Caki2 (cell line): ENCODE measurements around the gene TAF11L11. TPM values are rescaled to one million over a fixed set of nuclear protein-coding genes. Genes with fewer than 3 reads are reported as not detected.
"Not testable (repeated sequence)": the region's sequence is repeated elsewhere in the genome, so short reads cannot be mapped to it uniquely, and the experiment has no call there.

Experiments
- DNase-seq: peaks from one replicate; pipeline ENCODE4 v3.0.0-alpha.2; 2015; ENCODE audit warnings: low read depth
- in situ Hi-C: cut with HindIII; loops from 2 replicates; pipeline ENCODE4 v1.10.0; 2016; ENCODE audit warnings: low sequenced_read_pairs, low pct_unique_long_range_greater_than_20kb, mixed read lengths
- total RNA-seq: library from RNA; depleted of rRNA; stranded (reverse); fragments of >200 nt; shearing (Covaris generic); gene quantifications from 2 replicates; pipeline ENCODE4 v1.2.3, GENCODE V29; 2014; ENCODE audit warnings: low replicate concordance; rRNA removed

Gene TAF11L11
- total RNA-seq = not detected in 2 replicates

DNA sequence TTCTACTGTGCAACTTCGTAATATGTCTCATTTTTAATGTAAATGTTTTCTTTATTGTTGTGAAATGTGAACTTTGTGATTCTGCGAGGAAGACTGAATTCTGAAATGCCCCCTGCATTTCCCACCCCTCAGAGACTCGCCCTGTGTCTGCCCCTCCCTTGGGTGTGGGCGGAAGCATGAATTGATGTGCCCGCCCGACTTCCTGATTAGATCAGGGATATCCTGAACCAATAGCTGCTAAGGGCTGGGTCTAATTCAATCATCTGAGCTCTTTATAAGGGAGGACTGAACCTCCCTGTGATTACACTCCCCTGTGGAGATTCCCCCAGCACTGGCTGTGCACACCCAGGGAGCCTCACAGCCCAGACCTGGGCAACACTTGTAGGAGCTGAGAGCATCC lies at the start of gene TAF11L11:
Gene TAF11L11, plus strand, starts transcription at position 304 of the 400 bp plus-strand sequence.
- DNase-seq, in situ Hi-C loops: not testable (repeated sequence)

DNA sequence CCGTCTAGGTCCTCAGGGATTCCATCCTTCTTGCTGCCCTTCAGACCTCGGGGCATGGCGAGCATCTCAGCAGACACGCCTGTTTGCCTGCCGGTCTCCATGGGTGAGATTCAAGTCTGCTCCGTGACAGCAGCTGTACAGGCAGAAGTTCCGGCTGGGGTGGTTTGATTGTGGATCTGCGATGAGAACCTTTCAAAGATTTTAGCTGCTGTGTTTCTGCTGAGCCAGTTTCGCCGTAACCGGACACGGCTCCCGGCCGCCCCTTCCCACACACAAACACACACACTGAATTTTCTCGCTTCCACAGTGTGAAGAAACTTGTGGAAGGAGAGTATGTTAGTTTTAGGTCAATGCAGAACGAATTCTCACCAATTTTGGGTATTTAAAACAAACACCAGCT lies 18.3 kb upstream of the TAF11L11 start, which contains the start of gene TAF11L7:
Gene TAF11L7, minus strand, starts transcription at position 101 of the 400 bp plus-strand sequence.
- in situ Hi-C loops, DNase-seq: not testable (repeated sequence)

DNA sequence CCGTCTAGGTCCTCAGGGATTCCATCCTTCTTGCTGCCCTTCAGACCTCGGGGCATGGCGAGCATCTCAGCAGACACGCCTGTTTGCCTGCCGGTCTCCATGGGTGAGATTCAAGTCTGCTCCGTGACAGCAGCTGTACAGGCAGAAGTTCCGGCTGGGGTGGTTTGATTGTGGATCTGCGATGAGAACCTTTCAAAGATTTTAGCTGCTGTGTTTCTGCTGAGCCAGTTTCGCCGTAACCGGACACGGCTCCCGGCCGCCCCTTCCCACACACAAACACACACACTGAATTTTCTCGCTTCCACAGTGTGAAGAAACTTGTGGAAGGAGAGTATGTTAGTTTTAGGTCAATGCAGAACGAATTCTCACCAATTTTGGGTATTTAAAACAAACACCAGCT lies 13.1 kb upstream of the TAF11L11 start, which contains the start of gene TAF11L8:
Gene TAF11L8, minus strand, starts transcription at position 101 of the 400 bp plus-strand sequence.
- DNase-seq, in situ Hi-C loops: not testable (repeated sequence)

DNA sequence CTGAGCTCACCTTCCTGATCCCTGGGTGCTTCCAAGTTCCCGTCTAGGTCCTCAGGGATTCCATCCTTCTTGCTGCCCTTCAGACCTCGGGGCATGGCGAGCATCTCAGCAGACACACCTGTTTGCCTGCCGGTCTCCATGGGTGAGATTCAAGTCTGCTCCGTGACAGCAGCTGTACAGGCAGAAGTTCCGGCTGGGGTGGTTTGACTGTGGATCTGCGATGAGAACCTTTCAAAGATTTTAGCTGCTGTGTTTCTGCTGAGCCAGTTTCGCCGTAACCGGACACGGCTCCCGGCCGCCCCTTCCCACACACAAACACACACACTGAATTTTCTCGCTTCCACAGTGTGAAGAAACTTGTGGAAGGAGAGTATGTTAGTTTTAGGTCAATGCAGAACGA lies 9.7 kb upstream of the TAF11L11 start, which contains the start of gene TAF11L9:
Gene TAF11L9, minus strand, starts transcription at position 140 of the 400 bp plus-strand sequence.
- DNase-seq, in situ Hi-C loops: not testable (repeated sequence)

DNA sequence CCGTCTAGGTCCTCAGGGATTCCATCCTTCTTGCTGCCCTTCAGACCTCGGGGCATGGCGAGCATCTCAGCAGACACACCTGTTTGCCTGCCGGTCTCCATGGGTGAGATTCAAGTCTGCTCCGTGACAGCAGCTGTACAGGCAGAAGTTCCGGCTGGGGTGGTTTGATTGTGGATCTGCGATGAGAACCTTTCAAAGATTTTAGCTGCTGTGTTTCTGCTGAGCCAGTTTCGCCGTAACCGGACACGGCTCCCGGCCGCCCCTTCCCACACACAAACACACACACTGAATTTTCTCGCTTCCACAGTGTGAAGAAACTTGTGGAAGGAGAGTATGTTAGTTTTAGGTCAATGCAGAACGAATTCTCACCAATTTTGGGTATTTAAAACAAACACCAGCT lies 6.3 kb upstream of the TAF11L11 start, which contains the start of gene TAF11L10:
Gene TAF11L10, minus strand, starts transcription at position 101 of the 400 bp plus-strand sequence.
- in situ Hi-C loops = not testable (repeated sequence)

DNA sequence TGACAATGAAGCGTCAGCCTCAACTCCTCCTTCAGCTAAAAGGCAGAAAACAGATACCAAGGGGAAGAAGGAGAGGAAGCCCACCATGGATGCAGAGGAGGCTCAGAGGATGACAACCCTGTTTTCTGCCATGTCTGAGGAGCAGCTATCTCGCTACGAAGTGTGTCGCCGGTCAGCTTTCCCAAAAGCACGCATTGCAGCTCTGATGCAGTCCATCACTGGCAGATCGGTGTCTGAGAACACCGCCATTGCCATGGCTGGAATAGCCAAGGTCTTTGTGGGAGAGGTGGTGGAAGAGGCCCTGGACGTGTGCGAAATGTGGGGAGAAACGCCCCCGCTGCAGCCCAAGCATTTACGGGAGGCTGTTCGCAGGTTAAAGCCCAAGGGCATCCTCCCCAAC lies 968 bp downstream of the TAF11L11 start:
- in situ Hi-C loops = no loop called here
- DNase-seq = no peak

More for the DNA sequence above, 6.3 kb upstream of the TAF11L11 start, which contains the start of gene TAF11L10:
- not testable (repeated sequence) for DNase-seq

DNA sequence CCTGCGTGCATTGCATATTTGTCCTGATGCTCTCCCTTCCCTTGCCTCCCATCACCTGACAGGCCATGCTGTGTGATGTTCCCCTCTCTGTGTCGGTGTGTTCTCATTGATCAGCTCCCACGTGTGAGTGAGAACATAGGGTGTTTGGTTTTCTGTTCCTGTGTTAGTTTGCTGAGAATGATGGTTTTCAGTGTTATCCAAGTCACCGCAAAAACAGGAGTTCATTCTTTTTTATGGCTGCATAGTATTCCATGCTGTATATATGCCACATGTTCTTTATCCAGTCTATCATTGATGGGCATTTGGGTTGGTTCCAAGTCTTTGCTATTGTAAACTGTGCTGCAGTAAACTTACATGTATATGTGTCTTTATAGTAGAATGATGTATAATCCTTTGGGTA lies 3.5 kb downstream of the TAF11L11 start:
- DNase-seq, in situ Hi-C loops: not testable (repeated sequence)

DNA sequence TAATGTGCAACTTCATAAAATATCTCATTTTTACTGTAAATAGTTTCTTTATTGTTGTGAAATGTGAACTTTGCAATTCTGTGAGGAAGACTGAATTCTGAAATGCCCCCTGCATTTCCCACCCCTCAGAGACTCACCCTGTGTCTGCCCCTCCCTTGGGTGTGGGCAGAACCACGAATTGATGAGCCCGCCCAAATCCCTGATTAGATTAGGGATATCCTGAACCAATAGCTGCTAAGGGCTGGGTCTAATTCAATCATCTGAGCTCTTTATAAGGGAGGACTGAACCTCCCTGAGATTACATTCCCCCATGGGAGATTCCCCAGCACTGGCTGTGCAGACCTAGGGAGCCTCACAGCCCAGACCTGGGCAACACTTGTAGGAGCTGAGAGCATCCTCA lies 6.1 kb downstream of the TAF11L11 start, which contains the start of gene TAF11L12:
Gene TAF11L12, plus strand, starts transcription at position 301 of the 400 bp plus-strand sequence.
- in situ Hi-C loops = not testable (repeated sequence)

DNA sequence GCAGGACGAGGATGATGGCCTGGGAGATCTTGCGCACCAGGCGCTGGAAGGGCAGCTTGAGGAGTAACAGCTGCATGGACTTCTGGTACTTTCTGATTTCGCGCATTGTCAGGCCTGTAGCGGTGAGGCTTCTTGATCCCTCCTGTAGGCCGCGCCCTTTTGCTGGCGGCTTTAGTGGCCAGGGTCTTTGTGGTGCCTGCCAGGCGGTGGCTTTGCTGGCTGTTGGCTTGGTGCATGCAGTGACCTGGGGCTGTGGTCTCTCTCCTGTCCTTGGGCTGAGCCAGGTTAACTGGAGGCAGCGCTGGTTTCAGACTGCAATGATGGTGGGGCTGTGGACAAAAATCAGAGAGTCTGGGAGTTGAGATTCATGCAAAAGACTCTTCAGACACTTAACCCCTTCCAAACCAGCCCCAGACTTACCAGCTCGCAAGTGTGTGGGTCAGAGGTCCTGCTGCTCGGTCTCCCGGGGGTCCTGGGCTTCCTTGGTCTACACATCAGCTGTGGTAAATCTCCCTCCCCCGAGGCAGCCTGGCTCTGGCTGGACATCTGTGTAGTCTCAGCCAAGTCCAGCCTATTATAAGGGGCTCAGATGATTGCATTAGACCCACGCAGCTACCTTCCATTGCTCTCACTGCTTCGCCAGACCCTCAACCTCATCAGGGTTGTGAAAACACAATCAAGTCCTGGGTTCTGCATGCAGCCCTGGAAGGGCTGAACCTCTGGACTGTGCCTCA lies 11.1 kb downstream of the TAF11L11 start:
- no peak for DNase-seq
- in situ Hi-C loops = no loop called here

More for the DNA sequence above, 6.1 kb downstream of the TAF11L11 start, which contains the start of gene TAF11L12:
- DNase-seq = not testable (repeated sequence)

DNA sequence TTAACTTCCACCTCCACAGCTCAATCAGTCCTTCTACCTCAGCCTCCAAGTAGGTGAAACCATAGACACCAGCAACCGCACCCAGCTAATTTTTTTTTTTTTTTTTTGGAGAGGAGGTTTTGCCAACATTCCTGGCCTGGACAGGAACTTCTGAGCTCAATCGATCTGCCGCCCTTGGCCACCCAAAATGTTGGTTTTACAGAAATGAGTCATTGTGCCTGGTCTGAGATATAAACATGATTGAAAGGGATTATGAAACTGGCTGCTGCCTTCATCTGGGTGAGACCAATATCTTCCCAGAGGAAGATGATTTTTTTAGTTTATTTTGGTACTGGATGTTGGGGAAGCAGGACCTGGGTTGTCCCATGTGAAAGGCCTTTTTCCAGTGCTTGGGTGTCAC lies 15.4 kb downstream of the TAF11L11 start:
- no peak for DNase-seq
- in situ Hi-C loops = no loop called here

DNA sequence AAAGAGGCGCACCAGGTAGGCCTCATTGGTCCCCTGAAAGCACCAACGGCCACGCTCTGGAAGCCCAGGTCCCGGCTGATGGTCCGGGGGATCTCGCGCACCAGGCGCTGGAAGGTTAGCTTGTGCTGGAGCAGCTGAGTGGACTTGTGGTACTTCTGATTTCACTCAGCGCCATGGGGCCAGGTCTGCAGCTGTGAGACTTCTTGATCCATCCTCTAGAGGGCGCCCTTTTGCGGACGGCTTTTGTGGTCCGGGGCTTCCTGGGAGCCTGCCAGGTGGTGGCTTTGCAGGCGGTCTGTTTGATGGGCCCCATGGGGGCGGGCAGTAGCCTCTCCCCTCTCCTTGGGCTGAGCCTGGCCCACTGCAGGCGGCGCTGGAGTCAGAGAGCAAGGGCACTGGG lies 16.6 kb downstream of the TAF11L11 start:
- in situ Hi-C loops = no loop called here
- DNase-seq = no peak

DNA sequence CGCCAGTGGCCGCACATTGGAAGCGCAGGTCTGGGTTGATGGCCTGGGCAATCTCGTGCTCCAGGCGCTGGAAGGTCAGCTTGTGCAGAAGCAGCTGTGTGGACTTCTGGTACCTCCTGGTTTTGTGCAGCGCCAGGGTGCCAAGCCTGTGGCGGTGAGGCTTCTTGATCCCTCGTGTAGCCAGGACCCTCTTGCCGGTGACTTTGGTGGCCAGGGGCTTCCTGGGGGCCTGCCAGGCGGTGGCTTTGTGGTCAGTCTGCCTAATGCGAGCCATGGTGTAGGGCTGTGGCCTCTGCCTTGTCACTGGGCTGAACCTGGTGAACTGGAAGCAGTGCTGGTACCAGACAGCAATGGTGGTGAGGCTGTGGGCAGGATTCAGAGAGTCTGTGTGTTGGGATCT lies 21.7 kb downstream of the TAF11L11 start:
- in situ Hi-C loops = no loop called here
- no peak for DNase-seq

DNA sequence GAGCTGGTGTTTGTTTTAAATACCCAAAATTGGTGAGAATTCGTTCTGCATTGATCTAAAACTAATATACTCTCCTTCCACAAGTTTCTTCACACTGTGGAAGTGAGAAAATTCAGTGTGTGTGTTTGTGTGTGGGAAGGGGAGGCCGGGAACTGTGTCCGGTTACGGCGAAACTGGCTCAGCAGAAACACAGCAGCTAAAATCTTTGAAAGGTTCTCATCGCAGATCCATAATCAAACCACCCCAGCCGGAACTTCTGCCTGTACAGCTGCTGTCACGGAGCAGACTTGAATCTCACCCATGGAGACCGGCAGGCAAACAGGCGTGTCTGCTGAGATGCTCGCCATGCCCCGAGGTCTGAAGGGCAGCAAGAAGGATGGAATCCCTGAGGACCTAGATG lies 27.8 kb downstream of the TAF11L11 start, which contains the start of gene TAF11L13:
Gene TAF11L13, plus strand, starts transcription at position 301 of the 400 bp plus-strand sequence.
- DNase-seq, in situ Hi-C loops: not testable (repeated sequence)

DNA sequence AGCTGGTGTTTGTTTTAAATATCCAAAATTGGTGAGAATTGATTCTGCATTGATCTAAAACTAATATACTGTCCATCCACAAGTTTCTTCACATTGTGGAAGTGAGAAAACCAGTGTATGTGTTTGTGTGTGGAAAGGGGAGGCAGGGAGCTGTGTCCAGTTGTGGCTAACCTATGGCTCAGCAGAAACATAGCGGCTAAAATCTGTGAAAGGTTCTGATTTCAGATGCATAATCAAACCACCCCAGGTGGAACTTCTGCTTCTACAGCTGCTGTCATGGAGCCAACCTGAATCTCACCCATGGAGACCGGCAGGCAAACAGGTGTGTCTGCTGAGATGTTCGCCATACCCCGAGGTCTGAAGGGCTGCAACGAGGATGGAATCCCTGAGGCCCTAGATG lies 30.2 kb downstream of the TAF11L11 start, which contains the start of gene TAF11L14:
Gene TAF11L14, plus strand, starts transcription at position 301 of the 400 bp plus-strand sequence.
- DNase-seq = no peak
- in situ Hi-C loops = no loop called here

DNA sequence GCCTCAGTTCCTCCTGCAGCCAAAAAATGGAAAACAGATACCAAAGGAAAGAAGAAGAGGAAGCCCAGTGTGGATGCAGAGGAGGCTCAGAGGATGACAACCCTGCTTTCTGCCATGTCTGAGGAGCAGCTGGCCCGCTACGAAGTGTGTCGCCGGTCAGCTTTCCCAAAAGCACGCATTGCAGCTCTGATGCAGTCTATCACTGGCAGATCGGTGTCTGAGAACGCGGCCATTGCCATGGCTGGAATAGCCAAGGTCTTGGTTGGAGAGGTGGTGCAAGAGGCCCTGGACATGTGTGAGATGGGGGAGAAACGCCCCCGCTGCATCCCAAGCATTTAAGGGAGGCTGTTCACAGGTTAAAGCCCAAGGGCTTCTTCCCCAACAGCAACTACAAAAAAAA lies 45.2 kb downstream of the TAF11L11 start:
- in situ Hi-C loops, DNase-seq: not testable (repeated sequence)

DNA sequence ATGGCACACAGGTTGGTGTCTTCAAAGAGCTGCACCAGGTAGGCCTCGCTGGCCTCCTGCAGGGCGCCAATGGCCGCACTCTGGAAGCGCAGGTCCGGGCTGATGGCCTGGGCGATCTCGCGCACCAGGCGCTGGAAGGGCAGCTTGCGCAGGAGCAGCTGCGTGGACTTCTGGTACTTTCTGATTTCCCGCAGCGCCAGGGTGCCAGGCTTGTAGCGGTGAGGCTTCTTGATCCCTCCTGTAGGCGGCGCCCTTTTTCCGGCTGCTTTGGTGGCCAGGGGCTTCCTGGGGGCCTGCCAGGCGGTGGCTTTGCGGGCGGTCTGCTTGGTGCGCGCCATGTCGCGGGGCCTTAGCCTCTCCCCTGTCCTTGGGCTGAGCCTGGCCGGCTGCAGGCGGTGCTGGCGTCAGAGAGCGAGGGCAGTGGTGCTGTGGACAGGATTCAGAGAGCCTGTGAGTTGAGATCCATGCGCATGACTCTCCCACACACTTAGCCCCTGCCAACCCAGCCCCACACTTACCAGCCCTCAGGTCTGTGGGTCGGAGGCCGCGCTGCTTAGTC lies 51.3 kb downstream of the TAF11L11 start:
- in situ Hi-C loops = not testable (repeated sequence)

More for the DNA sequence above, 51.3 kb downstream of the TAF11L11 start:
- not testable (repeated sequence) for DNase-seq
